BE2C (cell line): ENCODE data around the gene WASF3.

Experiments
- DNase-seq: peaks from one replicate; pipeline ENCODE4 v3.0.0-alpha.2; 2020
- H3K27me3 ChIP-seq: fragments of 250-450 bp; sonication (Bioruptor Pico); 2 replicates; pipeline ENCODE4 v1.5.1; 2020; ENCODE audit warnings: mild to moderate bottlenecking
- H3K36me3 ChIP-seq: fragments of 250-450 bp; sonication (Bioruptor Pico); 2 replicates; pipeline ENCODE4 v1.5.1; 2020; ENCODE audit warnings: mild to moderate bottlenecking
- H3K4me1 ChIP-seq: fragments of 250-450 bp; sonication (Bioruptor Pico); 2 replicates; pipeline ENCODE4 v1.5.1; 2020
- H3K4me3 ChIP-seq: 2 replicates; pipeline ENCODE4 v1.5.1; 2011; ENCODE audit warnings: low read depth, low read length
- H3K9me3 ChIP-seq: fragments of 250-450 bp; sonication (Bioruptor Pico); 2 replicates; pipeline ENCODE4 v1.5.1; 2020
- CTCF ChIP-seq: IDR thresholded peaks from 2 replicates; pipeline ENCODE4 v1.5.1; 2012; ENCODE audit warnings: mild to moderate bottlenecking, low read depth, low read length

Gene WASF3

GRCh38 chr13:26571518-26571917, 14.0 kb downstream of the WASF3 start:
- TF ChIP-seq CTCF = no peak
- no peaks in the 10 kb centered on the region for H3K27me3 ChIP-seq
- H3K36me3 ChIP-seq = no peaks in the 10 kb centered on the region
- no peak for DNase-seq
- H3K9me3 ChIP-seq = no peaks in the 10 kb centered on the region
- no peak overlapping the region for H3K4me3 ChIP-seq
- no peaks in the 10 kb centered on the region for H3K4me1 ChIP-seq

DNA sequence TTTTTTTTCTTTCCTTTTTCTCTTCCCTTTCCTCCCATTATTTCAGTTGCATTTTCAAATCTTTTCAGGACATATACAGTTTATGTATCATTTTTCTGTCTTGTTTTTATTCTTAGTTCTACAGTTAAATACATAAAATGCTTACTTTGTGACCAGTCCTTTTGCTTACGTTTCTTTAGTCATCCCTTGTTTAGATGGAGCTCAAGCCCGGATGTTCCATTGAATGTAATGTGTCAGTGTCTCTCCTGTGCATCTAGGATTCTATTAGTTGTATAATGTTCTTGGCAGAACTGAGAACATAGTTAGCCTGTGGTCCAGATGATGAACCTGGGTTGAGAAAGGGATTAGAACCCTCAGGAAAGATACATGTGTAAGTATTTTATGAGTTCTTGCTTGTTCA, 17.8 kb downstream of the WASF3 start:
- no peak for TF ChIP-seq CTCF
- DNase-seq = no peak
- H3K36me3 ChIP-seq = no peaks in the 10 kb centered on the region
- no peaks in the 10 kb centered on the region for H3K9me3 ChIP-seq
- H3K4me1 ChIP-seq = no peaks in the 10 kb centered on the region
- no peaks in the 10 kb centered on the region for H3K27me3 ChIP-seq
- H3K4me3 ChIP-seq = no peak overlapping the region

DNA sequence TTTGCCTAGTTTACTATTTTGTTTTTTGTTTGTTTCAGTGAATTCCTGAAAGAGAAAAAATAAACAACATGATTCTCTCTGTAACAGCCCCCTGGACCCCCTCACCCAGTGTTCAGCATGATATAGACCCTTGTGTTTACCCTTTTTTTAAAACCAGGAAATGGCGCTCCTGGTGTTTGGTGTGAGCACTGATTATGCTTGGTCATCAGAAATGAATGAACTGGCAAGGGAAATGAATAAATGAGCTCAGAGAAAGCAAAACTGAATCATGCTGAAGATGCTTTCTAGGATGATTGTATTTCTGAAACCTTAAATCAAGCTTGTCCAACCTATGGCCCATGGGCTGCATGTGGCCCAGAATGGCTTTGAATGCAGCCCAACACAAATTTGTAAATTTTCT, 22.1 kb downstream of the WASF3 start:
- H3K36me3 ChIP-seq = no peaks in the 10 kb centered on the region
- H3K4me3 ChIP-seq = no peak overlapping the region
- no peak for DNase-seq
- H3K27me3 ChIP-seq = no peaks in the 10 kb centered on the region
- TF ChIP-seq CTCF = no peak
- H3K9me3 ChIP-seq = no peaks in the 10 kb centered on the region
- no peaks in the 10 kb centered on the region for H3K4me1 ChIP-seq

GRCh38 chr13:26583662-26584061, 26.2 kb downstream of the WASF3 start:
- no peak for DNase-seq
- Histone ChIP-seq H3K27me3 (no peaks in the 10 kb centered on the region), H3K36me3 (no peaks in the 10 kb centered on the region), H3K9me3 (no peaks in the 10 kb centered on the region), H3K4me3 (no peak overlapping the region), H3K4me1 (no peaks in the 10 kb centered on the region)
- no peak for TF ChIP-seq CTCF

DNA sequence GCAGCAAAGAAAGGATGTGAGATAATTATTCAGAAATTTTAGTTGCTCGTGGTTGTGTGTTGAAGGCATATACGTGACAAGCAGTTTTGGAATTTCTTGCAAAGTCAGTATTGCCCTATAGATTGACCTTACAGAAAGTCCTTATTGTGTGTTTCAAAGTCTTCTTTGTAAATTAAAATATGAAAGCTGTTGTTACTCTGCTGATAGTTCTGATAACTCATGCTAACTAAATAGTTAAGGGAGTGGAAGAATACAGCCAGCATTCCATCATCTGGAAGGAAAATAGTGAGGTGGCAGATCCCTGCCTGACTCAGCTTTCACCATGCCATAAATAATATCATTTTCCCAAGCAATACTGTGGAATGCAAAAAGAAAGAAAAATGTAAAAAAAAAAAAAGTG, 27.2 kb downstream of the WASF3 start:
- Histone ChIP-seq H3K4me3 (no peak overlapping the region), H3K9me3 (no peaks in the 10 kb centered on the region), H3K27me3 (no peaks in the 10 kb centered on the region; the same call in 1 of the 2 replicates), H3K4me1 (no peaks in the 10 kb centered on the region), H3K36me3 (no peaks in the 10 kb centered on the region)
- no peak for TF ChIP-seq CTCF
- no peak for DNase-seq

DNA sequence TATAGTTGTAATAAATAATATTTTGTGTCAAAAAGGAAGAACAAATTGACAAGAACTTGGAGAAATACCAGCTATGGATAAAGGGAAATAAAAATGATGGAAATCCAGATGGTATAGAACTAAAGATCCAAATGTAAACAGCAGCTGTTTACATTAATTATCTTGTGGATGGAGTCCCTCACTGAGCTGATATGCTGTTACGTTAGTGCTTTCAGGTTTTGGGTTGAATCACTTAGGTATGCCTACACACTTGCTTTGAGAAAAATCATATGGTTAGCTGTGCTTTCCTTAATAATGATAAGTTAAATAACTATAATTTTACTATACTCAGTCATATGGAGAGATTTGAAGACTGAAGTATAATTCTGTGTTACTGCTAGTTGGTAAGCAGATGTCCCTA, 27.7 kb downstream of the WASF3 start:
- Histone ChIP-seq H3K4me3 (no peak overlapping the region), H3K4me1 (no peaks in the 10 kb centered on the region), H3K9me3 (no peaks in the 10 kb centered on the region), H3K36me3 (no peaks in the 10 kb centered on the region), H3K27me3 (no peaks in the 10 kb centered on the region; the same call in 1 of the 2 replicates)
- no peak for TF ChIP-seq CTCF
- DNase-seq = no peak
